Measurements from ENCODE around the gene RHOJ. TPM values are rescaled to one million over a fixed set of nuclear protein-coding genes. Genes with fewer than 3 reads are reported as not detected.
A peak's percentile ranks its signal among the peaks of the same experiment; 100 is the strongest.

Gene RHOJ
- total RNA-seq, 1 experiment from 2014 or later, result not detected

DNA sequence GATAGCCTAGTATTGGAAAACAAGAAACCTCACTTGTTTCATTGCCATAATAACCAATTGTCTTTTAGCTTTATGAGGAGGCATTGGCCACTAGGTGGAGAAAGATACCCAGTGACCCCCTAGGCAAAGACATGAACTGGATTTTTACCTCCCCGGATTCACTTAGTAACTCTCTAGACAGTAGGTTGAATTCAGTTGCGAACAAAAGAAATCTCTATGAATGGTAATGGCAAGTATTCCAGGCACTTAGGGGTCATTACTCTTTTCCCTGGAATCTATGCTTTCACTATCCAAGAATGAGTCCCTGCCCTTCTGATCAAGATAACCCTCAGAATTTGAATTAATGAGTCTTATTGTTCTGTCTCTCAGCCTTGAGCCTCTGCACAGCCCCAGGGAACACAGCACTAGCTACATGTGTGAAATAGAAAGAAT lies 29.5 kb upstream of the RHOJ start:
- intact Hi-C loops (cut with micrococcal nuclease), result loop anchor here (2.0 kb wide), 1 partner anchor 102 kb away; no protein-coding TSS in a partner anchor
- ChIA-PET RAD21 (ENCODE audit: low non-redundant PET in 1 of 2, low total read pairs in 2 of 2, uncharacterized antibody in 2 of 2, unreplicated experiment in 2 of 2) (no interaction called here), CTCF (interaction anchor here (0.8 to 1.9 kb wide), 3 partner anchors 63 to 103 kb away, joined by 4 to 6 read pairs (median 5); no protein-coding TSS in a partner anchor), POLR2A (no interaction called here)
- TF ChIP-seq YY1 (IDR thresholded peaks at IDR 0.05; ENCODE audit: extremely low read depth, insufficient replicate concordance, low read depth, low read length) (no peak), RAD21 (IDR thresholded peaks at IDR 0.05; ENCODE audit: low read depth) (peak; percentile 54)
- TF ChIP-seq, protein P1, sequence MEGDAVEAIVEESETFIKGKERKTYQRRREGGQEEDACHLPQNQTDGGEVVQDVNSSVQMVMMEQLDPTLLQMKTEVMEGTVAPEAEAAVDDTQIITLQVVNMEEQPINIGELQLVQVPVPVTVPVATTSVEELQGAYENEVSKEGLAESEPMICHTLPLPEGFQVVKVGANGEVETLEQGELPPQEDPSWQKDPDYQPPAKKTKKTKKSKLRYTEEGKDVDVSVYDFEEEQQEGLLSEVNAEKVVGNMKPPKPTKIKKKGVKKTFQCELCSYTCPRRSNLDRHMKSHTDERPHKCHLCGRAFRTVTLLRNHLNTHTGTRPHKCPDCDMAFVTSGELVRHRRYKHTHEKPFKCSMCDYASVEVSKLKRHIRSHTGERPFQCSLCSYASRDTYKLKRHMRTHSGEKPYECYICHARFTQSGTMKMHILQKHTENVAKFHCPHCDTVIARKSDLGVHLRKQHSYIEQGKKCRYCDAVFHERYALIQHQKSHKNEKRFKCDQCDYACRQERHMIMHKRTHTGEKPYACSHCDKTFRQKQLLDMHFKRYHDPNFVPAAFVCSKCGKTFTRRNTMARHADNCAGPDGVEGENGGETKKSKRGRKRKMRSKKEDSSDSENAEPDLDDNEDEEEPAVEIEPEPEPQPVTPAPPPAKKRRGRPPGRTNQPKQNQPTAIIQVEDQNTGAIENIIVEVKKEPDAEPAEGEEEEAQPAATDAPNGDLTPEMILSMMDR (IDR thresholded peaks at IDR 0.05 in 2 of 3, conservative IDR thresholded peaks at IDR 0.05 in 1 of 3; ENCODE audit: borderline replicate concordance in 1 of 3, insufficient read depth in 1 of 3, low read depth in 2 of 3, low read length in 2 of 3), result peak; percentile 30 to 60 (median 51); a peak in 5 of 6 replicates
- no peak overlapping the region for H2AFZ ChIP-seq (ENCODE audit: low read depth, low read length, poor library complexity, severe bottlenecking)
- peak; percentile 12 for DNase-seq (ENCODE audit: low read depth, low spot score)
- H3K9me2 ChIP-seq (ENCODE audit: insufficient read depth), result no peaks in the 10 kb centered on the region
- H3K9me3 ChIP-seq (ENCODE audit: control insufficient read depth in 1 of 2, insufficient read depth in 1 of 2, low read depth in 1 of 2, low read length in 2 of 2), result no peaks in the 10 kb centered on the region
- H3K36me3 ChIP-seq (ENCODE audit: control insufficient read depth in 1 of 2, insufficient read depth in 2 of 2, low read length in 2 of 2), result no peaks in the 10 kb centered on the region
- peak; percentile 66 for ATAC-seq
- no peaks in the 10 kb centered on the region for H3K79me2 ChIP-seq (ENCODE audit: insufficient read depth, low read length)
- BruUV-seq (replicated peaks), result no TSS peak
- no peaks in the 10 kb centered on the region for H3K4me1 ChIP-seq (ENCODE audit: control insufficient read depth in 1 of 2, insufficient read depth in 2 of 2, low read length in 2 of 2)
- no peak overlapping the region for H3K9ac ChIP-seq (ENCODE audit: low read length)
- H4K20me1 ChIP-seq (ENCODE audit: insufficient read depth), result no peaks in the 10 kb centered on the region
- no peak overlapping the region for H3K4me3 ChIP-seq (replicated peaks in 1 of 2; ENCODE audit: low read depth in 1 of 2, low read length in 2 of 2)
- H3K27me3 ChIP-seq (ENCODE audit: insufficient read depth, low read length), result no peaks in the 10 kb centered on the region; the same call in 1 of the 2 replicates
- H3K27ac ChIP-seq (ENCODE audit: low read depth, low read length), result no peak overlapping the region
- H3K4me2 ChIP-seq (ENCODE audit: low read length), result no peak overlapping the region

DNA sequence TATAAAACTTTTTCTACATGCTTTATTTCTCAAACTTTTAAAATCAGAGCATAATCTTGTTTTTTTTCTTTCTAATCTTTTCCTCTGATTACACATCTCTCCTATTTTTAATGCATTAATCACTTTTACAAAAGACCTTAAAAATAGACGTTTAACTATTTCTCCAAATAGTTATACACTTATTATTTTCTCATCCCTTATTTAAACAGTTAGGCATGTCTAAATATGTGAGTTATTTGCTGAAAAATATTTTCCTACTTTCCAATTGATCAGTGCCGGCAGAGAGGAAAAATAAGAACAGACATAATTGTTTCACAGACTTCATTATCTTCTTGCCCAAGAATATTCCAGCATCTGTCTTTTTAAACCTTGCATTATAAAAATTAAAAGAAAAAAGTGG lies 28.7 kb upstream of the RHOJ start:
- RAD21 ChIA-PET (ENCODE audit: low non-redundant PET in 1 of 2, low total read pairs in 2 of 2, uncharacterized antibody in 2 of 2, unreplicated experiment in 2 of 2), result no interaction called here
- no peaks in the 10 kb centered on the region for H3K9me3 ChIP-seq (ENCODE audit: control insufficient read depth in 1 of 2, insufficient read depth in 1 of 2, low read depth in 1 of 2, low read length in 2 of 2)
- H3K79me2 ChIP-seq (ENCODE audit: insufficient read depth, low read length), result no peaks in the 10 kb centered on the region
- H3K9me2 ChIP-seq (ENCODE audit: insufficient read depth), result no peaks in the 10 kb centered on the region
- H2AFZ ChIP-seq (ENCODE audit: low read depth, low read length, poor library complexity, severe bottlenecking), result no peak overlapping the region
- H3K9ac ChIP-seq (ENCODE audit: low read length), result no peak overlapping the region
- no peak overlapping the region for H3K27ac ChIP-seq (ENCODE audit: low read depth, low read length)
- BruUV-seq (replicated peaks), result no TSS peak
- intact Hi-C loops (cut with micrococcal nuclease), result loop anchor here (2.0 kb wide), 1 partner anchor 101 kb away; no protein-coding TSS in a partner anchor
- ATAC-seq (no peak), DNase-seq (ENCODE audit: low read depth, low spot score) (no peak)
- H3K4me3 ChIP-seq (replicated peaks in 1 of 2; ENCODE audit: low read depth in 1 of 2, low read length in 2 of 2), result no peak overlapping the region
- no peak overlapping the region for H3K4me2 ChIP-seq (ENCODE audit: low read length)
- TF ChIP-seq EZH2 (IDR thresholded peaks at IDR 0.05), result no peak
- no peak for TF ChIP-seq ELF1 (IDR thresholded peaks at IDR 0.05; ENCODE audit: borderline replicate concordance, low read depth)
- TF ChIP-seq EGR1 (IDR thresholded peaks at IDR 0.05; ENCODE audit: low read depth), result no peak
- TF ChIP-seq SP1 (IDR thresholded peaks at IDR 0.05; ENCODE audit: low read depth), result no peak
- TF ChIP-seq YY1 (IDR thresholded peaks at IDR 0.05; ENCODE audit: extremely low read depth, insufficient replicate concordance, low read depth, low read length), result no peak
- CTCF ChIA-PET, result no interaction called here
- no peaks in the 10 kb centered on the region for H3K4me1 ChIP-seq (ENCODE audit: control insufficient read depth in 1 of 2, insufficient read depth in 2 of 2, low read length in 2 of 2)
- H3K27me3 ChIP-seq (ENCODE audit: insufficient read depth, low read length), result no peaks in the 10 kb centered on the region; the same call in 1 of the 2 replicates
- POLR2A ChIA-PET, result no interaction called here
- H4K20me1 ChIP-seq (ENCODE audit: insufficient read depth), result no peaks in the 10 kb centered on the region
- H3K36me3 ChIP-seq (ENCODE audit: control insufficient read depth in 1 of 2, insufficient read depth in 2 of 2, low read length in 2 of 2), result no peaks in the 10 kb centered on the region
